ENCODE data around the gene WAPL. TPM values are rescaled to one million over a fixed set of nuclear protein-coding genes. Genes with fewer than 3 reads are reported as not detected.

WAPL gene, protein sequence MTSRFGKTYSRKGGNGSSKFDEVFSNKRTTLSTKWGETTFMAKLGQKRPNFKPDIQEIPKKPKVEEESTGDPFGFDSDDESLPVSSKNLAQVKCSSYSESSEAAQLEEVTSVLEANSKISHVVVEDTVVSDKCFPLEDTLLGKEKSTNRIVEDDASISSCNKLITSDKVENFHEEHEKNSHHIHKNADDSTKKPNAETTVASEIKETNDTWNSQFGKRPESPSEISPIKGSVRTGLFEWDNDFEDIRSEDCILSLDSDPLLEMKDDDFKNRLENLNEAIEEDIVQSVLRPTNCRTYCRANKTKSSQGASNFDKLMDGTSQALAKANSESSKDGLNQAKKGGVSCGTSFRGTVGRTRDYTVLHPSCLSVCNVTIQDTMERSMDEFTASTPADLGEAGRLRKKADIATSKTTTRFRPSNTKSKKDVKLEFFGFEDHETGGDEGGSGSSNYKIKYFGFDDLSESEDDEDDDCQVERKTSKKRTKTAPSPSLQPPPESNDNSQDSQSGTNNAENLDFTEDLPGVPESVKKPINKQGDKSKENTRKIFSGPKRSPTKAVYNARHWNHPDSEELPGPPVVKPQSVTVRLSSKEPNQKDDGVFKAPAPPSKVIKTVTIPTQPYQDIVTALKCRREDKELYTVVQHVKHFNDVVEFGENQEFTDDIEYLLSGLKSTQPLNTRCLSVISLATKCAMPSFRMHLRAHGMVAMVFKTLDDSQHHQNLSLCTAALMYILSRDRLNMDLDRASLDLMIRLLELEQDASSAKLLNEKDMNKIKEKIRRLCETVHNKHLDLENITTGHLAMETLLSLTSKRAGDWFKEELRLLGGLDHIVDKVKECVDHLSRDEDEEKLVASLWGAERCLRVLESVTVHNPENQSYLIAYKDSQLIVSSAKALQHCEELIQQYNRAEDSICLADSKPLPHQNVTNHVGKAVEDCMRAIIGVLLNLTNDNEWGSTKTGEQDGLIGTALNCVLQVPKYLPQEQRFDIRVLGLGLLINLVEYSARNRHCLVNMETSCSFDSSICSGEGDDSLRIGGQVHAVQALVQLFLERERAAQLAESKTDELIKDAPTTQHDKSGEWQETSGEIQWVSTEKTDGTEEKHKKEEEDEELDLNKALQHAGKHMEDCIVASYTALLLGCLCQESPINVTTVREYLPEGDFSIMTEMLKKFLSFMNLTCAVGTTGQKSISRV (N-terminal part only)
- total RNA-seq = 49.6 and 54.6 TPM in 2 replicates

GRCh38 chr10:86521678-86522509, at the start of gene WAPL:
Gene WAPL, minus strand, starts transcription at chr10:86521792. Its CDS starts 3,723 bp downstream, at chr10:86518069.

Other genes with a start within 250 kb of the WAPL start
- under 0.01 and 0.09 TPM in 2 replicates for gene GRID1, start 155.0 kb downstream of the WAPL start, total RNA-seq
- not detected in 2 replicates for gene OPN4, start 132.8 kb upstream of the WAPL start, total RNA-seq
- gene LDB3, start 146.7 kb upstream of the WAPL start, total RNA-seq = not detected in 2 replicates
- gene BMPR1A, start 234.8 kb upstream of the WAPL start, total RNA-seq = 6.3 and 10.7 TPM in 2 replicates

Data from endothelial cell of coronary artery (primary cell).